GM18505 (cell line): ENCODE data around the gene PALD1.

ENCODE experiments used
- ATAC-seq: cut with Tn5 transposase; IDR thresholded peaks from one replicate; pipeline ENCODE4 v1.9.1; 2021; ENCODE audit not compliant: unreplicated experiment
- POLR2A ChIP-seq: IDR thresholded peaks from 4 replicates; pipeline ENCODE4 v1.6.1; 2011; ENCODE audit warnings: borderline replicate concordance; ENCODE audit not compliant: insufficient read depth, insufficient read length; ENCODE audit errors: extremely low read depth

Gene PALD1

GRCh38 chr10:70500368-70500767 is 21.8 kb downstream of the PALD1 start:
- no peak for TF ChIP-seq POLR2A
- ATAC-seq = no peak

DNA sequence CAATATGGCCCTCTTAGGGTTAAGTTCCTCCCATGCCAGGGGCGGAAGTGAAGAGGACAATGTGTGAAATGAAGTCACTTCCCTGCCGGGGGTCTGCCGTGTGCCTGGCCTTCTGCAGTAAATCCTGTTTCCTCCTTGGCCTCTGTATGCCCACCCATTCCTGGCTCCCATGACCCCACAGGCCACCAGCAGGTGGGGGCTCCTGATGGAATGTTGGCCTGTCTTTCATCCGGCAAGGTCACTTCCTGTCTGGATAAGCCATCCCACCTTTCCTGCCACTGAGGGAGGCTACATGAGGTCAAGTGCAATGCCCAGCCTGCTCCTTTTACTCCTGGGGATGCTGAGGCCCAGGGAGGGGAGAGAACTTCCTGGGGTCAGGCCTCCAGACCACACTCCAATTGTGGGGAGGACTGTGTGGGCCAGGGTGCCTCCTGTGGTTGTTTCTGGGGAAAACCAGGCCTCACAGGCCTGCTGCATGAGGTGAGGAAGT is 22.3 kb downstream of the PALD1 start:
- no peak for ATAC-seq
- no peak for TF ChIP-seq POLR2A

- TF ChIP-seq POLR2A = no peak
- no peak for ATAC-seq
Observed at GRCh38 chr10:70502406-70502805, 23.8 kb downstream of the PALD1 start.

DNA sequence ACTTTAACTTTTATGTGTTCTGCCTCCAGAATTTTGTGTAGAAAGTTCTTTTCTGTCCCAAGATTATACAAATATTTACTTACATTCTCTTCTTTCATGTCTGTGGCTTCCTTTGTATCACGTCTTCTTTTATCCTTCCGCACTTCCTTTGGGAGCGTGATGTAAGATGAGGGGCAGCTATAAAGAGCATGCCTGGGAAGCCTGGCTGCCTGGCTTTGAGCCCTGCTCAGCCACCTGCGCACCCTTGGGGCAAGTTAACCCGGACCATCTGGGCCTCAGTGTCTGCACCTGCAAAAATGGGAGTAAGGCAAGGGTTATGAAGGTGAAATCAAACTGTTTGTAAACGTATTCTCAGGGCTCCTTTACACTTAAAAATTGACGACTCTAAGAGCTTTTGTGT is 25.2 kb downstream of the PALD1 start:
- ATAC-seq = no peak
- no peak for TF ChIP-seq POLR2A

DNA sequence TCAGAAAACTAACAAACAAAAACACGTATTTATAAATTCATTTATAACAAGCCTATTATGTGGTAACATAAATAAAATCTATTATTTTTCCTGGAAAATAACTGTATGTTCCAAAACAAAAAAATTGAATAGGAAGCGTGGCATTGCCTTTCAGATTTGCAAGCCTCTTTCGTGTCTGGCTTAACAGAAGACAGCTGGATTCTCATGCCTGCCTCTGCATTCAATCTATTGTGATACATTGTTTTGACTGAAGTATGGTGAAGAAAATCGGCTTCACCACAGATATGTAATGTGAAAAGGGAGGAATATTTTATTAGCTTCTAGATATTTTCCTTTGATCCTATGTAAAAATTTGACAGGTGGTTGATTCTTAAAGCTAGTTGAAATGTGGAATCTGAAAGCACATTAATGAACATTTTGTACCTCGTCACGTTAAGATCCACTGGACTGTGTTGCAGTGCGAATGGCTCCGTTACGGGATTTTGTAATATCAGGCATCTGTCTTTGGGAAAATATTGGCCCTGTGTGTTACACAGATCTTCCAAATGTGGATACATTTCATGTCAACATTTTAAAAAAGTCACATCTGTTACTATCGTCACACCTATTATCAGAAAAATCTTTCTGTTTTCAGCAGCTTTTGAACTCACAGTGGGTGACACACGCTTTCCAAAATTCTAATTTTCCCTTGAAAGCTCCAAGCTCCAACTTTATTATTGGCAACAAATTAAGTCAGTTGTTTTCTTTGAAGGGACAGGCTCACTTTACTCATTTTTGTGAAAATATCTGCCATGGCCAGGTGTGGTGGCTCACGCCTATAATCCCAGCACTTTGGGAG is 26.2 kb downstream of the PALD1 start:
- ATAC-seq = no peak
- no peak for TF ChIP-seq POLR2A

GRCh38 chr10:70505908-70506307 is 27.3 kb downstream of the PALD1 start:
- ATAC-seq = no peak
- no peak for TF ChIP-seq POLR2A

DNA sequence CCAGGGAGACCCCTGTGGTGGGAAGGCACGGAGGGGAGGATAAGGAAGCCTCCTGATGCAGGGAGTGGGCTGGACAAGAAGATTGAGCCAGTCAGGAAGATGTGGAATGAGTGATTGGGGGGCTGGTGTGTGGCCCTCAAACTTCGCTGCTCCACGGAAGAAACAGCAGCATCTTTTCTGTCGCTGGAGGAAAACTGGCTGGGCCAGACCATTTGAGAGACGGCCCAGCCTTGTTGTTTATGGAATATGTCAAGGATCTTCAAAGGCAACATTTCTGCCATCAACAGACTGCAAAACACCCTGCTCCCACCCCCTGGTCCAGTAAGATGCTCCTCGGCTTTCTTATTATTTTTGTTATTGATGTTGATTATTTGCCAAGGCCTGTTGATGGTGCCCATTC is 29.4 kb downstream of the PALD1 start:
- TF ChIP-seq POLR2A = no peak
- no peak for ATAC-seq

DNA sequence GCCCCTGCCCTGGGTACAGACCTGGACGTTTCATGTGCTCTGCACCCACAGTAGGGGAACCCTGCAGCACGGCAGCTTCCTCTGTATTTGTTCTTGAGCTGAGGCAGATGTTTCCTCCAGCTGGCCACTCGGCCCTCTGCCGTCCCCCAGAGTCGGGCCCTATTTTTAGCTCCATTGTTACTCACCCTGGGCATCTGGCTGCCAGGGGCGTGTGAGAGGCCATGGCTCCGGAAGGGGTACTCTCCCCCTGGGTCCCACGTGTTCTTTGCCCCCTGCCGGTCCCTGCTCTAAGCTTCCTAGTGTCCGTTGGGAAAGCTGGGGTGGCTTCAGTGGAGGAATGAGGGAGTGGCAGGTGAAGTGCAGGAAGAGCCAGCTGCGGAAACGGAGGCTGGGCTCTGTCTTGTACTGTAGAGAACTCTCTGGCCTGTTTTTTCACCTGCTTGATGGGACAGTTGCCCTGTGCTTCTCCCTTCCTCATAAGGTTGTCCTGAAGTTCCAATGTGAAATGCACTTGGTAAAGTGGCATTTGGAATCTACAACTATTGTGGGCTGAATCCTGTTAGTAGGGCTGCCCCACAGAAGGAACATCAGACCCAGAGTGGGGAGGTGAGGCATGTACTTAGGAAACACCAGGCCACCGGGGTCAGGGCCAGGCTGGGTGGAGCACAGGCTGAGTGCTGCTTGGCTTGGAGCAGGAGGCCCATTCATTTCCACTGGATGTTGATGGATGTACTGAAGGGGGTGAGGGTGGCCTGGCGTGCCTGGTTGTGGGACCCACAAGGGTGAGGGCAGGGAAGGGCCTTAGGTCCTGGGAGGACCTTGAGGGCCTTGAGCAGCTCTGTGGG is 30.6 kb downstream of the PALD1 start:
- no peak for ATAC-seq
- TF ChIP-seq POLR2A = no peak

DNA sequence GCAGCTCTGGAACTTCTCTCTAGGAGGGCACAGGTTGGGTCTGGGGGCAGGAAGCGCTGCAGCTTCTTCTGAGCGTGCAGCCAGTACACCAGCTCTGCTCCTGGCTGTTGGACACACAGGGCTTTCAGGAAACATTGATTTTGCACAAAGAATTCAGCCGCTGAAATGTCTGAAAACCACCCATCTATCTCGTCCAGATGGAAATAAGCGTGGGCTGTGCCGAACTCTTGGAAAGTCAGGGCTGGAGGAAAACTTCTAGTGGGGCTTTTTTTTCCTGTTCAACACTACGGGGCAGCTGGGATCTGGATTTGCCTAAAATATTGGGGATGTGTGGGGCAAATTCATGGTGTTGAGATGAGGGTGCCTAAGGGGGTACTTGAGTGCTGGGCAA is 31.2 kb downstream of the PALD1 start:
- no peak for ATAC-seq
- TF ChIP-seq POLR2A = no peak

GRCh38 chr10:70510453-70510852 is 31.9 kb downstream of the PALD1 start:
- no peak for ATAC-seq
- no peak for TF ChIP-seq POLR2A

DNA sequence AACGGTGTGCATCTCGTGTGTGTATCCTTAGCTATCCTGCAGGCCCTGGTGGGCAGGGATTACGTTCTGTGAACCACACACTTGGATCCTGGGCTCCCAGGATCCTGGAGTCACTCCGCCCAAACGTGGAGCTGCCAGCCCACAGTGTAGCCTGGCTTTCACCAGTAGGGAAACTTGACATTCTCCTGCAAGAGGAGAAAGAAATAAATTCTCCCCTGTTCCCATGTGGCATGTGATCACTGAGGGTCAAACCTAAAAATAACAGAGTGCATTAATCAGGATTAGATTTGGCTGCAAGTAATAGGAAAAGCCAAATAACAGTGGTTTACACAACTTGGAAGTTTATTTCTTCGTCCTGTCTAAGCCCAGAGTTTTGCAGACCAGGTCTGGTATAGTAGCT is 32.3 kb downstream of the PALD1 start:
- TF ChIP-seq POLR2A = no peak
- ATAC-seq = no peak

DNA sequence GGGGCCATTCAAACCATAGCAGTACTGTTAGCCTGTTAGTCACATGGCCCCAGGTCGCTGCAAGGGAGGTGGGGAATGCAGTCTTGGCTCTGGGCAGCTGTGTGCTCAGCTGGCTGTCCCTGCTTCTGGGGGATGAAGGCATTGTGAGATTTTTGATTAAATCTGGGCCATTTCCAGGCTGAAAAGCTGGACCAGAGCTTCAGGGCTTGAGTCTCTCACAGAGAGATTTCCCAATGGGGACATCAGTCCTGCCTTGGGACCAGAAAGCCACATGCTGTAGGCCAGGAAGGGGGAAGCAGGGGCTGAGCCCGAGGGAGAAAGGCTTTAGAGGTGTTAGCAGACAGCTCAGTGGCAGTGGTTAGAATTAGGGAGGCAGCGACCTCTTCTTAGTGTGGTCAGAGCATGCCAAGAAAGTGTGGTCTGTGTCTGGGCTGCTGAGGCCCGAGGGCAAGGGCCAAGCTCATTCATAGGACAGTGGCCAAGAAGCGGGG is 33.6 kb downstream of the PALD1 start:
- no peak for TF ChIP-seq POLR2A
- no peak for ATAC-seq

GRCh38 chr10:70513848-70514309 is 35.3 kb downstream of the PALD1 start:
- peak; percentile 91 for ATAC-seq
- no peak for TF ChIP-seq POLR2A

DNA sequence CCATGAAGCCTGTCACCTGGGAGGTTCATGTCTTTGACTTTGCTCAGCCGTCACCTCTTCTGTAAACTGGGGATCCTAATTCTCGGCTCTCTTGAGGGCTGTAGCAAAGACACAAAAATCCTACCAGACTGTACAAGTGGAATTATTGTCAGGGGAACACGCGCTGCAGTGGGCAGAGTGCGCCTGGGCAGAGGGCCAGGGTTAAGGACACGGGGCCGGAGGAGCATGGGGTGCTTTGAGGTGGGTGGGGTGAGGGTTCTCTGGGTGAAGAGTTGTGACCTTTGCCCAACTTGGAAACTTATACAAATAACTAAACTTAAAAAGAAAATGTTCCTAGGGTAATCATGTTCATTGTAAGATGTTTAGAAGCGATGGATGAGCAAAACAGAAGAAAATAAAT is 36.0 kb downstream of the PALD1 start:
- no peak for TF ChIP-seq POLR2A
- ATAC-seq = no peak

- no peak for TF ChIP-seq POLR2A
- no peak for ATAC-seq
Observed at GRCh38 chr10:70515035-70515667, 36.6 kb downstream of the PALD1 start.
